Psoas muscle (tissue), 8 donors: ENCODE results near the gene MAST4. TPM values are rescaled to one million over a fixed set of nuclear protein-coding genes. Genes with fewer than 3 reads are reported as not detected.

Experiments used
- ATAC-seq, 4 donors: fragments of 200-7000 bp; cut with Tn5 transposase; one replicate each; pipeline ENCODE4 v1.9.1; 2020; ENCODE audit warnings: moderate library complexity in 3 of 4, mild to moderate bottlenecking in 2 of 4
- DNase-seq, 2 donors: peaks; one replicate each; pipeline ENCODE4 v3.0.0-alpha.2; 2020
- H3K27ac ChIP-seq: fragments of 200-600 bp; one replicate; pipeline ENCODE4 v1.8.0; 2022
- H3K27me3 ChIP-seq, 3 donors: fragments of 200-600 bp in 1 of 3; one replicate each; pipeline versions ENCODE4 v1.6.1 to v1.8.0; 2013 to 2022; ENCODE audit warnings: low read length in 2 of 3, mild to moderate bottlenecking in 2 of 3, moderate library complexity in 1 of 3; ENCODE audit not compliant: insufficient read depth in 3 of 3
- H3K36me3 ChIP-seq, 2 donors: fragments of 200-600 bp in 1 of 2; one replicate each; pipeline versions ENCODE4 v1.6.1 to v1.8.0; 2013 to 2022; ENCODE audit warnings: low read depth in 1 of 2, mild to moderate bottlenecking in 1 of 2, moderate library complexity in 1 of 2; ENCODE audit not compliant: insufficient read depth in 1 of 2
- H3K4me1 ChIP-seq: fragments of 200-600 bp; one replicate; pipeline ENCODE4 v1.8.0; 2022
- H3K4me3 ChIP-seq: fragments of 200-600 bp; one replicate; pipeline ENCODE4 v1.8.0; 2022; ENCODE audit warnings: mild to moderate bottlenecking
- H3K9me3 ChIP-seq: fragments of 200-600 bp; one replicate; pipeline ENCODE4 v1.8.0; 2022
- CTCF ChIP-seq: fragments of 200-600 bp; IDR thresholded peaks from one replicate; pipeline ENCODE4 v1.8.0; 2022; ENCODE audit warnings: antibody characterized with exemption
- WGBS, 3 donors: extraction: QIAGEN DNeasy Blood & Tissue Kit; methylation state at CpG; one replicate each; pipeline versions ENCODE4 v1.1.6 to v1.1.7; 2013; 5-methylcytosine and 5-hydroxymethylcytosine counted together
- intact Hi-C, 2 donors: fragments of 100-400 bp; cut with DNase I; formaldehyde crosslinking; loops; one replicate each; pipeline versions ENCODE4 v1.11.0 to v1.14.2; 2022
- polyA plus RNA-seq, 3 donors: library from polyadenylated mRNA; stranded (reverse); fragments of 200-250 nt; gene quantifications; one replicate each; pipeline ENCODE4 v1.2.3, GENCODE V29; 2013
- total RNA-seq, 4 donors: library from RNA; stranded (reverse); fragmentation: NEBNext Ultra II Directional in 2 of 4; extraction: Animal tissue kit (Norgen Biotek cat#: 25700) in 2 of 4; gene quantifications; one replicate each; pipeline versions ENCODE4 v1.2.1 to v1.2.4, GENCODE V29; 2021 to 2023
- donor health status: healthy with polysubstance abuse.
- donor health status: DM: no; HTN: no; CAD: no; lungs with moderate emphysema.
- donor health status: Bipolar disorder and iron deficiency.
- donor health status: healthy.
- donor health status: DM: yes; HTN: yes; CAD: no.
- donor health status: DM: no; HTN: no; CAD: no.
- donor health status: DM: no; HTN: no; CAD: no.
- donor health status: DM: yes; HTN: yes; CAD: no.

Gene MAST4
- total and polyA plus RNA-seq, 7 donors, result 3.2 to 123 (median 12.1) TPM

GRCh38 chr5:67182301-67182790 lies 586.2 kb downstream of the MAST4 start:
- ATAC-seq (peak; percentile 47 to 87 (median 82)), DNase-seq (peak; percentile 68 to 79)
- intact Hi-C loops, result no loop called here
- Histone ChIP-seq H3K4me1 (no peaks in the 10 kb centered on the region), H3K27me3 (no peaks in the 10 kb centered on the region), H3K9me3 (no peaks in the 10 kb centered on the region), H3K36me3 (no peaks in the 10 kb centered on the region), H3K4me3 (no peak overlapping the region), H3K27ac (no peak overlapping the region)
- 9 to 14% (median 9%) methylated on average over 6 of the region's 6 CpGs for WGBS, 3 donors
- no peak for TF ChIP-seq CTCF

- ATAC-seq (no peak), DNase-seq (no peak)
- no peaks in the 10 kb centered on the region for H3K9me3 ChIP-seq
- no peak overlapping the region for H3K27ac ChIP-seq
- no peaks in the 10 kb centered on the region for H3K27me3 ChIP-seq
- H3K4me1 ChIP-seq, result no peaks in the 10 kb centered on the region
- H3K36me3 ChIP-seq, result no peaks in the 10 kb centered on the region
- no peak overlapping the region for H3K4me3 ChIP-seq
- no peak for TF ChIP-seq CTCF
- WGBS, 3 donors, result 87 to 91% (median 88%) methylated on average over 3 of the region's 3 CpGs
- intact Hi-C loops, result no loop called here
Observed at GRCh38 chr5:67183859-67184258, 587.7 kb downstream of the MAST4 start.

GRCh38 chr5:67187006-67187715 lies 591.0 kb downstream of the MAST4 start:
- Histone ChIP-seq H3K27me3 (no peaks in the 10 kb centered on the region), H3K27ac (no peak overlapping the region), H3K9me3 (no peaks in the 10 kb centered on the region), H3K36me3 (no peaks in the 10 kb centered on the region), H3K4me1 (no peaks in the 10 kb centered on the region), H3K4me3 (no peak overlapping the region)
- no peak for TF ChIP-seq CTCF
- DNase-seq (no peak), ATAC-seq (no peak)
- WGBS, 3 donors, result 62 to 72% (median 65%) methylated on average over 1 of the region's 1 CpG
- intact Hi-C loops, result no loop called here

- H3K4me1 ChIP-seq, result no peaks in the 10 kb centered on the region
Observed at GRCh38 chr5:67188274-67189078, 592.3 kb downstream of the MAST4 start.

More at GRCh38 chr5:67188274-67189078, 592.3 kb downstream of the MAST4 start:
- Histone ChIP-seq H3K9me3 (no peaks in the 10 kb centered on the region), H3K27me3 (no peaks in the 10 kb centered on the region), H3K4me3 (no peak overlapping the region), H3K36me3 (no peaks in the 10 kb centered on the region), H3K27ac (no peak overlapping the region)
- no peak for TF ChIP-seq CTCF
- intact Hi-C loops, result no loop called here
- no peak for DNase-seq
- 81 to 88% (median 84%) methylated on average over 7 of the region's 7 CpGs for WGBS, 3 donors
- no peak for ATAC-seq
